GM10847 (cell line): Measurements from ENCODE around the gene GPC4.

ENCODE experiments used
- POLR2A ChIP-seq: IDR thresholded peaks from 2 replicates; pipeline ENCODE4 v1.6.1; 2011; ENCODE audit not compliant: insufficient read length; ENCODE audit errors: extremely low read depth

Gene GPC4

GRCh38 chrX:133306316-133306715 is 109.0 kb downstream of the GPC4 start:
- TF ChIP-seq POLR2A: no peak

GRCh38 chrX:133305348-133305747 is 109.9 kb downstream of the GPC4 start:
- TF ChIP-seq POLR2A: no peak

- no peak for TF ChIP-seq POLR2A
These were observed 112.4 kb downstream of the GPC4 start for GRCh38 chrX:133302775-133303445.

- no peak for TF ChIP-seq POLR2A
These were observed 114.7 kb downstream of the GPC4 start for GRCh38 chrX:133300591-133300990.

GRCh38 chrX:133297284-133297683 is 118.0 kb downstream of the GPC4 start:
- no peak for TF ChIP-seq POLR2A

GRCh38 chrX:133294126-133294525 is 121.2 kb downstream of the GPC4 start:
- TF ChIP-seq POLR2A: no peak

GRCh38 chrX:133290076-133290475 is 125.2 kb downstream of the GPC4 start:
- TF ChIP-seq POLR2A: no peak

- TF ChIP-seq POLR2A: no peak
These were observed 127.4 kb downstream of the GPC4 start for GRCh38 chrX:133287860-133288259.

GRCh38 chrX:133285341-133285740 is 129.9 kb downstream of the GPC4 start:
- TF ChIP-seq POLR2A: no peak

GRCh38 chrX:133273180-133273579 is 142.1 kb downstream of the GPC4 start:
- TF ChIP-seq POLR2A: no peak

- no peak for TF ChIP-seq POLR2A
These were observed 146.1 kb downstream of the GPC4 start for GRCh38 chrX:133269168-133269567.

GRCh38 chrX:133267621-133268020 is 147.7 kb downstream of the GPC4 start:
- TF ChIP-seq POLR2A: no peak

- TF ChIP-seq POLR2A: no peak
These were observed 150.0 kb downstream of the GPC4 start for GRCh38 chrX:133265331-133265730.

GRCh38 chrX:133258481-133258880 is 156.8 kb downstream of the GPC4 start:
- no peak for TF ChIP-seq POLR2A

- TF ChIP-seq POLR2A: no peak
These were observed 160.6 kb downstream of the GPC4 start for GRCh38 chrX:133254666-133255065.

- TF ChIP-seq POLR2A: no peak
These were observed 164.1 kb downstream of the GPC4 start for GRCh38 chrX:133251204-133251603.
